ENCODE results near the gene ROBO1.

DNA sequence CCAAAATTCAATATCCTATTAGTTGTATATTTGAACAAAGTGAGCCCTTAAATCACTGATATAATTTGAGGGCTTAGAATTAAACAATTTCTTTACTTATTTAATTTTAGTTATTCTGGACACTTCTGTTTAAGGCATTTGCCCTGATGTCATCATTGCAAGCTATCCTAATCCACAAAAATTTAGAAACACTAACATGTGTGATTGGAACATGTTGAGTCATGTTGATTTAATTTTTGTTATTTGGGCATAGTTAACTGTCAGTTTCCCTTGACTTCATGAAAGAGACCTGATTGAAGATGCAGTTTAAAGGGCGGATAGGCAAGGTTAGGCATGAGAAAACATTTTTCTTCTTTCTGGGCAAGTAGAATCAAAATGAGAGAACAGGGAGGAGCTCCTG, 682.6 kb downstream of the ROBO1 start:
- TF ChIP-seq, protein P1, sequence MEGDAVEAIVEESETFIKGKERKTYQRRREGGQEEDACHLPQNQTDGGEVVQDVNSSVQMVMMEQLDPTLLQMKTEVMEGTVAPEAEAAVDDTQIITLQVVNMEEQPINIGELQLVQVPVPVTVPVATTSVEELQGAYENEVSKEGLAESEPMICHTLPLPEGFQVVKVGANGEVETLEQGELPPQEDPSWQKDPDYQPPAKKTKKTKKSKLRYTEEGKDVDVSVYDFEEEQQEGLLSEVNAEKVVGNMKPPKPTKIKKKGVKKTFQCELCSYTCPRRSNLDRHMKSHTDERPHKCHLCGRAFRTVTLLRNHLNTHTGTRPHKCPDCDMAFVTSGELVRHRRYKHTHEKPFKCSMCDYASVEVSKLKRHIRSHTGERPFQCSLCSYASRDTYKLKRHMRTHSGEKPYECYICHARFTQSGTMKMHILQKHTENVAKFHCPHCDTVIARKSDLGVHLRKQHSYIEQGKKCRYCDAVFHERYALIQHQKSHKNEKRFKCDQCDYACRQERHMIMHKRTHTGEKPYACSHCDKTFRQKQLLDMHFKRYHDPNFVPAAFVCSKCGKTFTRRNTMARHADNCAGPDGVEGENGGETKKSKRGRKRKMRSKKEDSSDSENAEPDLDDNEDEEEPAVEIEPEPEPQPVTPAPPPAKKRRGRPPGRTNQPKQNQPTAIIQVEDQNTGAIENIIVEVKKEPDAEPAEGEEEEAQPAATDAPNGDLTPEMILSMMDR (IDR thresholded peaks at IDR 0.05; ENCODE audit: insufficient read depth, low read depth, low read length) = no peak
- no peak for TF ChIP-seq EZH2 (IDR thresholded peaks at IDR 0.05; ENCODE audit: insufficient read depth, low read length)
